Epithelial cell of proximal tubule (primary cell): Measurements from ENCODE around the gene SRP68. TPM values are rescaled to one million over a fixed set of nuclear protein-coding genes. Genes with fewer than 3 reads are reported as not detected.

Experiments
- DNase-seq: peaks from one replicate; pipeline ENCODE4 v3.0.0-alpha.2; 2011; ENCODE audit warnings: low read depth
- H3K4me3 ChIP-seq: 2 replicates; pipeline ENCODE4 v1.5.1; 2011; ENCODE audit warnings: low read depth, mild to moderate bottlenecking, low read length
- total RNA-seq: library from RNA; depleted of rRNA; stranded (reverse); fragments of >200 nt; gene quantifications from 2 replicates; pipeline ENCODE4 v1.2.3, GENCODE V29; 2015
- TF ChIP-seq, protein P1 (sequence below): conservative IDR thresholded peaks from 2 replicates; pipeline ENCODE4 v1.5.1; 2012; ENCODE audit warnings: low read depth, mild to moderate bottlenecking, low read length

SRP68 gene
- total RNA-seq, 1 donor from 2014 or later: 15.3 TPM

DNA sequence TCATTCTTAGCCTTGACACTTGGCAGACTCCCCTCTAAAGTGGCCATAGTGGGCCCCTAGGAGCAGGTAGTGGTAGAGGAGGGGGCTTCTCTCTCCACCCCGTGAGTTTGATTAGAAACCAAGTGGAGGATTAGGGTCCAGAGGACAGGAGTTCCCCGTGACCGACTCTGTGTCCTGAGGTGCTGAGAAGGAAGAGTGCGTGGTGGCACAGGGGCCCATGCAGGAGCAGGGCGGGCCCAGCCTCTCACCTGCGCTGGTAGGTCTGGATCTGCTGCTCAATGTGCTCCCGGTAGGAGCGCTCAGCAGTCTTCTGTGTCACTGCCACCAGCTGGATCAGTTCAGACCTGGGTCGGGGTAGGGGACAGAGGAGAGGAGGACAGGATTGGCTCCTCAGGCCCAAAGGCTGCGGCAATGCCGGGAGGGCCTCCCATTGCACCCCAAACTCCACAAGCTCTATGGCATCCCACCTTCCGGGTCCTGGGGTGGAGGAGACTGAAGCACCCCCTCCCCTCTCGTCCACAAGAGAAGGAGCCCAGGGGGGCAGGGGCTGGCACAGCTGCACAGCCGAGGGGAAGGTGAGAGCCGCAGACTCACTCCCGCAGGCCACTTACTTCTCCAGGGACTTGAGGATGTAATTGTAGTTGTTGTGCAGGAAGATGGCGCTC, 12.9 kb upstream of the SRP68 start:
- no peak overlapping the region for H3K4me3 ChIP-seq
- TF ChIP-seq, protein P1, sequence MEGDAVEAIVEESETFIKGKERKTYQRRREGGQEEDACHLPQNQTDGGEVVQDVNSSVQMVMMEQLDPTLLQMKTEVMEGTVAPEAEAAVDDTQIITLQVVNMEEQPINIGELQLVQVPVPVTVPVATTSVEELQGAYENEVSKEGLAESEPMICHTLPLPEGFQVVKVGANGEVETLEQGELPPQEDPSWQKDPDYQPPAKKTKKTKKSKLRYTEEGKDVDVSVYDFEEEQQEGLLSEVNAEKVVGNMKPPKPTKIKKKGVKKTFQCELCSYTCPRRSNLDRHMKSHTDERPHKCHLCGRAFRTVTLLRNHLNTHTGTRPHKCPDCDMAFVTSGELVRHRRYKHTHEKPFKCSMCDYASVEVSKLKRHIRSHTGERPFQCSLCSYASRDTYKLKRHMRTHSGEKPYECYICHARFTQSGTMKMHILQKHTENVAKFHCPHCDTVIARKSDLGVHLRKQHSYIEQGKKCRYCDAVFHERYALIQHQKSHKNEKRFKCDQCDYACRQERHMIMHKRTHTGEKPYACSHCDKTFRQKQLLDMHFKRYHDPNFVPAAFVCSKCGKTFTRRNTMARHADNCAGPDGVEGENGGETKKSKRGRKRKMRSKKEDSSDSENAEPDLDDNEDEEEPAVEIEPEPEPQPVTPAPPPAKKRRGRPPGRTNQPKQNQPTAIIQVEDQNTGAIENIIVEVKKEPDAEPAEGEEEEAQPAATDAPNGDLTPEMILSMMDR: no peak
- DNase-seq: no peak

GRCh38 chr17:76083536-76084182, 11.3 kb upstream of the SRP68 start:
- no peak for DNase-seq
- TF ChIP-seq, protein P1: no peak
- no peak overlapping the region for H3K4me3 ChIP-seq

DNA sequence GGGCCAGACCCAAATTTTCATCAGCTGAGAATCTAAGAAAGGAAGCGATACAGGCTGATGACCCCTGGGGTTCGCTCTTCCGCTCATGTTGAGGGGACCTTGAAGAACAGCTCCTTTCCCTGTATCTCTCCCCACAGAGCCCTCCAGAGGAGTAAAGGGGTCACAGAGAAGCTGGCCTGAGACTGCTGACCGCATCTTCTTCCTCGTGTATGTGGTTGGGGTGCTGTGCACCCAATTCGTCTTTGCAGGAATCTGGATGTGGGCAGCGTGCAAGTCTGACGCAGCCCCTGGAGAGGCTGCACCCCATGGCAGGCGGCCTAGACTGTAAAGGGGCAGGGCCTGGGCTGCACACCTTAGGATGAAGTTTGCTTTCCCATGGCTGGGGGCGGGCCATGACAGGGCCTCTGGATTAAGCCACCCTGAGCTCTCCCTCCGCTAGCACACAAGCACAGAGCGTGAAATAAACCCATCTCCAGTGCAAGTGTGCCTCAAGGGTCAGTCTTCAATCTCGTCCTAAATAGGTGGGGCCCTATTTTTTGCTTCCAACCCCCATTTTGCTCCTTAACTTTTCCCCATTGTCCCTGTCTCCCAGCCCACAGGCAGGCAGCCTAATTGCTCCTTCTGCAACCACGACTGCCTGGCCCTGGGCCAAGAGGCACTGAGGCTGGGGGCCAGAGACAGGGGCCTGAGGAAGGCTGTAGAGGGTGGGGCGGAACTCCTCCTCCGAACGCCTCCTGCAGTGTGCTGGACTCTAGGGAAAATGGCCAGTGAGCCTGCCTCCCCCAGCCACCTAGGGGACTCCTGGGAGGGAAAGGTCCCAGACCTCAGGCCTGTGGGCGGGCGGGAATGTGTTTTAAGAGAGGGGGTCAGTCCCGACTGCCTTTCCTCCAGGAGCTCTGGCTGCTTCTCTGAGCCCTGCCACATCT, 10.3 kb upstream of the SRP68 start:
- no peak for DNase-seq
- no peak overlapping the region for H3K4me3 ChIP-seq
- TF ChIP-seq, protein P1: no peak

DNA sequence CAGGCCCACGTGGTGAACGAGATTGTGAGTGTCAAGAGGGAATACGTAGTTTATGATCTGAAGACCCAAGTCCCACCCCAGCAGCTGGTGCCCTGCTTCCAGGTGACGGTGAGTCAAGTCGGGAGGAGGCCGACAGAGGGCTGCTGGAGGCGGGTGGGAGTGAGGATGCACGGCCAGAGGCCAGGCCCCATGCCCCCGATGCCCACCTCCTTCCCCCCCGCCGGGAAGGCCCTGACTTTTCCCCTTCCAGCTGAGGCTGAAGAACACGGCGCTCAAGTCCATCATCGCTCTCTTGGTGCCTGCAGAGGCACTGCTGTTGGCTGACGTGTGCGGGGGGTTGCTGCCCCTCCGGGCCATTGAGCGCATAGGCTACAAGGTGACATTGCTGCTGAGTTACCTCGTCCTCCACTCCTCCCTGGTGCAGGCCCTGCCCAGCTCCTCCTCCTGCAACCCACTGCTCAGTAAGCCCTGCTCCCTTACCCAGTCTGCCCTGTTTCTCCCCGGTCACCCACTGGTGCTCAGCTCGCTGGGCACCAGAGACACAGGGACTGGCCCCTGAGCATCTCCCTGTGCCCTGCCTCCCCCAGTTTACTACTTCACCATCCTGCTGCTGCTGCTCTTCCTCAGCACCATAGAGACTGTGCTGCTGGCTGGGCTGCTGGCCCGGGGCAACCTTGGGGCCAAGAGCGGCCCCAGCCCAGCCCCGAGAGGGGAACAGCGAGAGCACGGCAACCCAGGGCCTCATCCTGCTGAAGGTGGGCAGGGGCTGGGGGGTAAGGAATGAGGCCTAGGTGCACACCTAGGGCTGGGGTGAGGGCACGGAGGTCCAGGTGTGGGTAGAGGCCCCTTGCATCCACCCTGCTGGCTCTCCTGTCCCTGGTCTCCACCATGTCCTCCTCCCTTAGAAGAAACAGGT, 9.2 kb upstream of the SRP68 start:
- TF ChIP-seq, protein P1: no peak
- H3K4me3 ChIP-seq: no peak overlapping the region
- no peak for DNase-seq

GRCh38 chr17:76080768-76081287, 8.5 kb upstream of the SRP68 start:
- TF ChIP-seq, protein P1: no peak
- DNase-seq: no peak
- H3K4me3 ChIP-seq: no peak overlapping the region

DNA sequence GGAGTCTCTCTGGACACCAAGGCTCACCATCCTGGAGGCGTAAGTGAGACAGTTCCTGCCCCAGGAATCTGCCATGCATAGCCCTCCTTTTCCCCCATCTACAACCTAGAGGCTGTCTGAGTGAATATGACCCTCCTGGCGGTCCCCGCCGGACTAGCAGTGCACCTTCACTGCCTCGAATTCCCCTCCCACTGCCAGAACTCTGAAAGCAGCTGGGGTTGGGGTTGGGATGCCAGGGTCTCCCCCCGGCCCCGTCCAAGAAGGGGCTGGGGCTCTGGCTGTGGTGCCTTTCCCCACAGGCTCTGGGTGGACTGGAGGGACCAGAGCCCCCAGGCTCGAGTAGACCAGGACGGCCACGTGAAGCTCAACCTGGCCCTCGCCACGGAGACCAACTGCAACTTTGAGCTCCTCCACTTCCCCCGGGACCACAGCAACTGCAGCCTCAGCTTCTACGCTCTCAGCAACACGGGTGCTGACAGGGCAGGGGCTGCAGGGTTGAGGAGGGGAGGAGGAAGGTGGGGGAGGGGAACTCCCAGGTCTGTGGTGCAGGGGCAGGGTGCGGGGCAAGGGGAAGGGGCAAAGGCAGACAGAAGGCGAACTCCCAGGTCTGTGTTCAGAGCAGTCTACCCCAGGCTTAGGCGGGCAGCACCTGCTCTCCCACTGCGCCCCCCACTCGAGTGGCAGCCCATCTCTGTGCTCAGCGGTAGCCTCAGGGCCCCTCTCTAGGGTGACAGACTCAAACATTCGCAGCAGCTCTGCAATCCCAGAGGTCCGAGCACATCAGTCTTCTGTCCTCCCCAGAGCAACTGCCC, 7.8 kb upstream of the SRP68 start:
- TF ChIP-seq, protein P1: peak; percentile 14
- no peak overlapping the region for H3K4me3 ChIP-seq
- DNase-seq: no peak
